ENCODE results near the gene UBTD1.
"Not testable (repeated sequence)": the region's sequence is repeated elsewhere in the genome, so short reads cannot be mapped to it uniquely, and the experiment has no call there.

The UBTD1 gene

GRCh38 chr10:97517096-97517750 lies 18.5 kb downstream of the UBTD1 start:
- no peak for DNase-seq

DNA sequence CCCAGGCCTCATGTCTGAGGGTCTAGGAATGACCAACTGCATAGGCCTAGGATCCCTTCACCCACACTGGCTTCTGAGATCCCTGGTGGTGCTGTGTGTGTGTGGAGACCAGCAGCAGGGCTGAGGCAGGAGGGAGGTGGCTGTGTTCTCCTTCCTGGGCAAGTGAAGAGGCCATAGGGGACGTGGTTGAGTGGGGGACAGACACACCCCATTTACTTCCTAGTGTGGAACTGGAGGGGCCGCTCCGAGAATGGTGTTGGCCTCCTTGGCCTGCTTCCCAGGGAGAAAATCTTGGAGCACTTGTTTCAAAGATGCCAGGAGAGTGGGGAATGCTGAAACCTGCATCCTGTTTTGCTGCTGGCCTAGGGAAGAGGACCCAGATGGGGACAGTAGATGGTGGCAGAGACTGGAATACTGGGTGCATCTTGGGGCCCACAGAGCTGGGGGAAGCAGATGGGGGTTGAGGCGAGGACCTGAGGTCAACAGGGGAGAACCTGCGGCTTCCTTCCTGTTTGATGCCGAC lies 19.1 kb downstream of the UBTD1 start:
- no peak for DNase-seq

DNA sequence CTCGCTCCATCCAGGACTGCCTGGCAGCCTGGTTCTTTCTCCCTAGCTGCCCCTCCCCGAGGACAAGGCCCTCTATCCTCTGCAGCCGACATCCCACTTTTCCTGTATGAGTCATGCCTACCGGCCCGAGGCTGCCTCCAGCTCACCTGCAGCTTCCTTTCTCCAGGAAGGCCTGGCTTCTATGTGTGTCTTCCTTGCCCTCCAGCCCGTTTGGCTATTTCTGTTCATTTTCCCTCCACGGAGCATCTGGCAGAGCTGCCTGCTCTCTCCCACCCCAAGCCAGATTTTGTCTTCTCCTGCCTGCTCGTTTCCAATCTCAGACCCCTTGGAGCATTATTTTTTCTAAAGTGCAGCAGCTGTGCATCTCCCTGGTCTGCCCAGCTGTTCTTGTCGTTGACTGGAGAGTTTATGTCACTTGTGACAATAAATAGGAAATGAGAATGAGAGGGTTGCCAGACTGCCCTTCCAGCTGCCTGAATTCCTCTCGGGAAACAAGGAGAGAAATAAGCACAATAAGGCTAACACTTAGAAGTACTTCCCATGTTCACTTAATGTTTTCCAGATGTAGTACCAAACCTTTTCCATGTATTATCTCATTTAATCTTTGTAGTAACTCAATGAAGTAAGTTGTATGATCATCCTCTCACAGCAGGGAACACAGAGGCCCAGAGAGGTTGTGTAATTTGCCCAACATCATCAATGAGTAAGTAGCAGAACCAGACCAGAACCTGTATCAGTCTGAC lies 19.7 kb downstream of the UBTD1 start:
- DNase-seq = peak; percentile 39

- no peak for DNase-seq
Observed at GRCh38 chr10:97519342-97519741, 20.6 kb downstream of the UBTD1 start.

DNA sequence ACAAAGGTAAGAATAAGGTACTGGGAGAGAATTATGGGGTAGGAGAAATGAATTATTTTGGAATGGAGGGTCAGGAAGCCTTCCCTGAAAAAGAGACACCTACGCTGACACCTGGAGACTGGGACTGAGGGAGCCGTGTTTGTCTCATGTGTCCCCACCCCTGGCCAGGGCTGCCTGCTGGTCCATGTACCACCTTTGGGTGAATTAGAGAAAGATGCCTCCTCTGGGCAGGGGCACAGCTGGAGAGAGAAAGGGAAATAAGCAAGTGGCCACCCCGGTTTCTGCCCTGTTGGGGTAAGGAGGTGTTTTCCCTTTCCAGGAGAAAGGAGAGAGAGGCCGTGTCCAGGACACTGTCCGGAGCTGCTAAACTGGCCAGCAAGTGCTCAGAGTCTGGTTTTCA lies 21.8 kb downstream of the UBTD1 start:
- DNase-seq = no peak

GRCh38 chr10:97520978-97521761 lies 22.4 kb downstream of the UBTD1 start:
- no peak for DNase-seq

- no peak for DNase-seq
Observed at GRCh38 chr10:97522071-97522470, 23.3 kb downstream of the UBTD1 start.

- no peak for DNase-seq
Observed at GRCh38 chr10:97522937-97523336, 24.2 kb downstream of the UBTD1 start.

DNA sequence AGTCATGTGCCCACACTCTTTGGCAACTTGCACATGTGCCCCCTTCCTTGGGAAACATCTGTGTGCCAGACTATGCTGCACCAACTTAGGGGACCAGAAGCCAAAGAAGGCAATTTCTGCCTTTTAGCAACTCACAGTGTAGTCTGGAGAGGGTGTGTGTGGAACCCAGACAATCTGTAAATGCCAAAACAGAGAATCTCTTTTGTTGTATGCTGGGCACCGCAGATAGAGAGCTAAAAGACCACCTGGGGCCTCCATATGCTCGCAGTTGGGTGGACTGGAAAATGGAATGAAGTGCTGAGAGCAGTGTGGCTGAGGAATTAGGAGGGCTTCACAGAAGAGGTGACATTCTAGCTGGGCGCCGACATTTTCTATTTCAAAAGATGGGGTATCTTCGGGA lies 26.4 kb downstream of the UBTD1 start:
- DNase-seq = no peak

GRCh38 chr10:97525683-97526110 lies 27.0 kb downstream of the UBTD1 start:
- DNase-seq = no peak

- not testable (repeated sequence) for DNase-seq
Observed at GRCh38 chr10:97528876-97529275, 30.2 kb downstream of the UBTD1 start.

- DNase-seq = no peak
Observed at GRCh38 chr10:97529685-97530465, 31.2 kb downstream of the UBTD1 start.

GRCh38 chr10:97531401-97531986 lies 32.8 kb downstream of the UBTD1 start:
- peak; percentile 60 for DNase-seq

DNA sequence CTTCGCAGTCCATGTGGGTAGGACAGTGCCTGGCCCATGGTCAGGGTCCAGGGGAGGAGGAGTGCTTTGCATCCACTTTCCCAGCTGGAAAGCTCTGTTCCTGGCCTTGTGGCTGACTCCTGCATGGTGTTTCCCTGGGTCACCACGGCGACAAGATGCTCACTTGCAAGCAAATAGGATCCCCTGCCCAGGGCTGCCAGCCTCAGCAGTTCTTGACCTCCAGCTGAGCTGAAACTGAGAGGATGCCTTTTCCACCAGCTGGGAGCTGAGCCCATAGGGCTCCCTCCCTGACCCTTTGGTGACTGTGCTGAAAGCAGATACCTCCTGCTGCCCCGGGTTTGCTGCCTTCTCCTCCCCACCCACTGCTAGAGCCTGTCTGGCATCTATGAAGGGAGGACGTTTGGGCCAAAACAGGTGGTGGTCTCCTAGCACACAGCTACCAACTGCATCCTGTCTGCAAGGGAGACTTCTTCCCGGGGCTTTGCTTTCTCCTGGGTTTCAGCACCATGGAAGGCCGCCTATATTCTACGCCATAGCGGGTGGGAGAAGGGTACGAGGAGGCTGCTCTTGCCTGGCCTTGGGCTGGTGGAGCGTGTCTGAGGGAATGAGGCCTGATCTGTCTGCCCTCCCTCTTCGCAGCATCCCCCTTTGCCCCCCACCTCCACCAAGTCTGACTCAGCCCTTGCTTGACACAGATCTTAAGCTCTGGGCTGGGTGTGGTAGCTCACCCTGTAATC lies 34.4 kb downstream of the UBTD1 start:
- peak; percentile 70 for DNase-seq

DNA sequence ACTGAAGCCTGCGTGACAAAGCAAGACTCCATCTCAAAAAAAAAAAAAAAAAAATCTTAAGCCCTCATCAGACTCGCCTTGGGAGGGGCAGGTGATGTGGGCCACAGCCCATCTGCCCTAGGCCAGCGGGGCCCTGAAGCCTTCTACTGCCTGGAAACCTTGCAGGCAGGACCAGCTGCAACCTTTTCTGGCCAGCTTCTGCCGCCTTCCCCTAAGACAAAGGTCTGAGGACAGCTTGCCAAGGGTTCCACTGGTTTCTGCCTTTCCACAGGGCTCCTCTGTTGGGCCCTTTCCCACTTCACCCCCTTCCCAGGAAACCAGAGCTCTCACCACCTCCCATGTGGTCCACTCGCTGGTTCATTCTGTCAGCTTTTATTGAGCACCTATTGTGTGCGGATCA lies 35.2 kb downstream of the UBTD1 start:
- DNase-seq = no peak

DNA sequence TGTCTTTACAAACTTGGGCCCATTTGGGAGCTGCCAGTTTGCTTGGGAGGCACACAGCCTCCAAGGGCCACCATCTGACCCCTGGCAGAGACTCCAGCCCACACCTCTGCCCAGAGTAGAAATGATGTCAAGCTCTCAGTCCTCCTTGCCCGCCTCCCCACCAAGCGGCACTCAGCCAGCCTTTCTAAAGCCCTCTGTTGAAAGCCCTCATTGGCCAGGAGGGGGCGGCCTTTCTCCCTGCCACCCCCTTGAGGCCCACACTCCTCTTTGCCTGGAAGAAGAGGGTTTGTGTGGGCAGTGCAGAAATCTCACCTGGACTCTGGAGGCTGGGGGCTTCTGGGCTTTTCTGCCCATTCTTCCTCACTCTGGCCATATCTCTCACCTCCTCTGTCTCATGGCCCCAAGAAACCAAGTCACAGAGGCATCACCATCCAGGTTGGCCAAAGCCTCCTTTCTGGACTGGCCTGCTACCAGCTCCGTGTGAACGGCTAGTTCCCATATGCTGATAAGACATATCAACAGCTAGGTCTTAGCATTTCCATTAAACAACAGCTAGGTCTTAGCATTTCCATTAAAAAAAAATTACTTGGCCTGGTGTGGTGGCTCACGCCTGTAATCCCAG lies 36.1 kb downstream of the UBTD1 start:
- DNase-seq = no peak

DNA sequence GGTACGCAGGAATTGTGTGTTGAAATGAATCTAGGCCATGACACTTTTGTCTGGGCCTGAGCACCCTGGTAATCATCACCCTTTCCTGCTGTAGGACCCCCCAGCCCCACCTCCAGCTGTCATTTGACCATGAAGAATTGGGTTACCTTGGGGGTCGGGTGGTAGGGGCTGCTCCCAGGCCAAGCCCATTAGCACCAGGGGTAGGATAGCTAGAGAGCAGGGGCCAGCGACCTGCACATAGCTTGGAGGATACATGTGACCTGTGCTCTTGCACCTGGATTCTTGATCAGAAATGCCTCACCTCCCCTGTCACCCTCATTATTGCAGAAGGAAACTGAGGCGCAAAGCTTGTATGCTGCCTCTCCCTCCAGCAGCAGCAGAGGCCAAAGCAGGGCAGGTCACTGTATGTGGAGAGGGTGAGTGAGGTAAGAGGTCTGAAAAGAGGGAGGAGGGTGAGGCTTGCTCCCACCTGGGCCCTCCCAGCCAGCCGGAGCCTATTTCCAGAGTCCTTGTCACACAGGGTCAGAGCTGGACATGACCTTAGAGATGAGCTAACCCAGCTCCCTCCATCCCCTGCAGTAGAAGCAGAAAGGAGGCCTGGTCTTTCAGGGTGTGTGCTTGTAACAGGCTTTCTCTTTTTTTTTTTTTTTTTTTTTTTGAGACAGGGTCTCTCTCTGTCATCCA lies 38.6 kb downstream of the UBTD1 start:
- no peak for DNase-seq

GRCh38 chr10:97538411-97538810 lies 39.7 kb downstream of the UBTD1 start:
- peak; percentile 52 for DNase-seq

GRCh38 chr10:97538839-97539238 lies 40.1 kb downstream of the UBTD1 start:
- DNase-seq = no peak

- DNase-seq = peak; percentile 97
Observed at GRCh38 chr10:97539523-97540200, 40.9 kb downstream of the UBTD1 start.

All from NCI-H226 (cell line).